Astrocyte of the hippocampus (primary cell): Measurements from ENCODE around the gene EXOC3L1.

Source experiments
- DNase-seq: peaks from one replicate; pipeline ENCODE4 v3.0.0; 2011; ENCODE audit warnings: low read depth, low spot score

EXOC3L1 gene, protein sequence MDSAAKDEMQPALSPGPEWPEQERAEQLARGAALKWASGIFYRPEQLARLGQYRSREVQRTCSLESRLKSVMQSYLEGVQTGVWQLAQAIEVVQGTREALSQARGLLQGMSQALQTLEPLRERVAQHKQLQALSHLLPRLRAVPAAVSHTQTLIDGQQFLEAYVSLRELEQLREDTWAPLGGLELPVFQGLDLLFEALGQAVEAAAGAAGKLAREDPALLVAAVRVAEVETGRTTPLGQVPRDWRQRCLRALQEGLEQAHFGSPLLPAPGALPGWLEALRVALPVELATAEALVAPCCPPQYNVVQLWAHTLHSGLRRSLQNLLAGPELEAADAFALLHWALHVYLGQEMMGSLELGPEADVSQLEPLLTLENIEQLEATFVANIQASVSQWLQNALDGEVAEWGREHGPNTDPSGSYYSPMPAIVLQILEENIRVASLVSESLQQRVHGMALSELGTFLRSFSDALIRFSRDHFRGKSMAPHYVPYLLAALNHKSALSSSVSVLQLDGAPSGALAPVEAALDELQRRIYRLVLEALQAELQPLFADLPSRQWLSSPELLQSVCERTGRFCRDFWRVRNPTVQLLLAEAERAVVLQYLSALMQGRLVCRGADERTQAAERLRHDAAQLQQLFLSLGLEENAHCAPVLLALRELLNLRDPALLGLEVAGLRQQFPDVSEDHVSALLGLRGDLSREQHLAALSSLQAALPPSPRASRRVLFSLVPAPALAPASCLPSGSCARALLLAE

DNA sequence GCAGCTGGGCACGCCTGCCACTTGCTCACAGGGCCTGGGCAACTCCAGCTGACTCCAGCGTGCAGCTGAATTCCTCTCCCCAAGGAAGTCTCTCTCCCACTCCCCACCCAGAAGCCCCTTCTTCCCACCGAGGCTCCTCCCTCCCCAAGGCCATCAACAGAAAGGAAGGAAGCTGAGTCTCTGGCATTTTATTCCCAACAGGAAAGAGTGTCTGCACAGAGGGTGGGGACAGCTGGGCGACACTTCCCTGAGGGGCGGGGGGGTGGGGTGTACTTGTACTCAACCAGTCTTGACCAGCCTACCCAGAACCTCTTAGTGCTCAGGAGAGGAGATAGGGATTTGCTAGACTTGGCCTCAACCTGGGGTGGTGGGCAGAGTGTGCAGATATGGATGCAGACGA is at the start of gene EXOC3L1:
EXOC3L1 (minus strand) TSS at position 96 of the 400 bp plus-strand sequence. CDS start 460 bp downstream, outside the sequence.
- DNase-seq: no peak

DNA sequence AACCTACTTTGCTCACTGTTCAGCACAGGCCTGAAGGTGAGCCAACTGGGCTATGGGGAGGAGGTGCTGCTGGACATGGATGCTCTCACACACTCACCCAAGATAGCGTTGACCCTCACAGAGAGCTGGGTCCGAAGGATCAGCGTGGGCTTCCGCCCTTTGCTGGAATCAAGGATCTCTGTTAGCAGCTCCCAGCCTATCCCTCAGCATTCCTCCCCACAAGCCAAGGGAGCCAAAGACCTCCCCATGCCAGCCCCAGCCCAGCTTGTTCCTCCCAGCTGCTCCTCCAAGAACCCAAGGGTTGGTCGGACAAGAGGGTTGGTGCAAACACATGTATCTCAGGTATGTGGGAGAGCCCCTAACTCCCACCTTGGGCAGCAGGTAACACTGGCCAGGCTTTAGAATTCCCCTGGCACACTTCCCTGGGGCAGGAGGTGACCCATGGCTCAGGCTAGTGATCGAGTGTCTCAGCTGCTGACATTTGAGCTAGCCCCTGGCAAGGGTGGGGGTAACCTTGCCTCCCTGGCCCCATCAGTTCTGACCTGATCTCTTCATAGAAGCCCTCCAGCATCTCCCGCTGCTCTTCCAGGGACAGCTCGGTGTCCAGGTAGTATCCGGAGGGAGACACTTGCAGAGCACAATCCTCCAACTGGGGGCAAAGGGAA is 49.0 kb upstream of the EXOC3L1 start:
- no peak for DNase-seq

DNA sequence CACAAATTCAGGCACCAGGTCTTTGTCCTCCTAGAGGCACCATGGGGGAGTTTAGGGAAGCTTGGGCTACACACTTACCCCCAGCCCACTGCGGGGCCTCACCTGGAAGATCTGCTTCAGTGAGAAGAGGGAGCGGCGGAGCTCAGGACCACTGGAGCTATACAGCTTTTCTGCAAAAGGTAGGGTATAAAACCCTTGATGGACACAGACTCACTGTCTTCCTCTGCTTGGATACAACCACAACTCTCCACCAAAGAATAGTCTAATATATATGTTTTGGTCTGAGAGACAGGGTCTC is 48.3 kb upstream of the EXOC3L1 start:
- DNase-seq: no peak

DNA sequence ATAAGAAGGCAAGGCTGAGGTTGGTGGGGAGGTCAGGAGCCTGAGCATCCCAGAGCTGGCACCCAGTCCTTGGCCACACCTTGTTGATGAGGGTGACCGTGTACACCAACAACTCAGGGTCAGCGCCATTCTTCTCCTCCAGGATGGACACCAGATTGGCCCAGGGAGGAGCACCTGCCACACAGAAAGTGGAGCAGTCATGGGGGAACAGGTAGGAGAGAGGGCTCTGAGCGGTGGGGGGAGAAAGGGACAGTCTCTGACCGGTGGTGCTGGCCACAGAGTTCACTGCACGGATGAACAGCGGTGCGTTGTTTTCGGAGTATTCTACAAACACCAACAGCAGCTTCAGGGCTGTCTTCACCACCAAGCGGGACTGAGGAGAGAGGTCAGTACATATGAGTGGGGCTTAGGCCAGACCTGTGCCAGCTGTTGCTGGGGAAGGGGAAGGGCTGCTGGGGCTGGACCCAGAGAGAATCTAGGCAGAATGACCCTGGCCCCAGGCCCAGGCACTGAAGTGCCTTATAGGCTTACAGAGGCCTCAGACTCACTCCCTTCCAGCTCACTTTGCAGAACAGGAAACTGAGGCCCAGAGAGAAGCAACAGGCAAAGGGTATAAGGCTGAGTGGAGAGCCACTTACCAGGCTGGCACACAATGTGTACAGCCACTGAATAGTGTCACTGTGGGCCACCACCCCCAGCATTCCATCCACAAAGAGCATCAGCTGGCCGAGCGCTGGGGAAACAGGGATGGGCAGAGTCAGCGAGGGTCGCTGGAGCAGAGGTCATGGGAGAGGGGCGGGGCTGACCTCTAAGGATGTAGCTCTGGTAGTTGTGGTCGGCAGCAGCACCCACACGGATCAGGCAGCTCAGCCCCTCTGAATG is 47.7 kb upstream of the EXOC3L1 start:
- DNase-seq: no peak

DNA sequence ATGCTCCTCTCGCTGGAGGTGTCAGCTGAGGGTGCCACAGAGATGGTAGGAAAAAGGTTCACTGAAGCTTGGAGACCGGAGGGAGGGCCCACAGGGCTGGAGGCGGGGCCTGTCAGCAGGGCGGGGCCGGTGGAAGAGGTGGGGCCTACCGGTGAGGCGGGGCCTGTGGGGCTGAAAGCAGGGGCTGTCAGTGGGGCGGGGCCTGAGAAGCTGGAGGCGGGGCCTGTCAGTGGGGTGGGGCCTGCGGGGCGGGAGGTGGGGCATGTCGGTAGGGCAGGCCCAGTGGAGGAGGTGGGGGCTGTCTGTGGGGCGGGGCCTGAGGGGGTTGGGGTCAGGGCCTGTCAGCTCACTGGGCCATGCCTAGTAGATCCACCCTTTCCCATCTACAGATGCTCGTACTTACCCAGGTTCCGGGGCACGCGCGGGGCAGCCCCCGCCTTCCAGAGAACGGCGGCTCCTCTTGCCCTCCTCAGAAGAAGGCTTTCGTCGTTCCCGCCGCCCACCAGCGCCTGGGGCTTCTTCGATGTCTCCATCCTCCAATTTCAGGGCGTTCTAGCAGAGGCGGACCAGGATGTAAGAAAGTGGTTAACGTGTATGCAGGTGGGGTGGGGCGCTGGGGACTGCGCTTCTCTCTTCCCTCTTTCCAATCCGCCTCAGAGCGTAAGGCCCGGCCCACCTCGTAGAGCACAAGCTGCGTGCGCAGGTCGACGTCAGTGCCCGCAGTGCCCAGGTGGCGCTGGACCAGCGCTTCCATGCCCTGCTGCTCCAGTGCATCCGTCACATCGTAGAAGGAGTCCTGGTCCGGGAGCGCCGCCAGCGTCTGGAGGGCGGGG is 46.8 kb upstream of the EXOC3L1 start:
- DNase-seq: peak; percentile 55

DNA sequence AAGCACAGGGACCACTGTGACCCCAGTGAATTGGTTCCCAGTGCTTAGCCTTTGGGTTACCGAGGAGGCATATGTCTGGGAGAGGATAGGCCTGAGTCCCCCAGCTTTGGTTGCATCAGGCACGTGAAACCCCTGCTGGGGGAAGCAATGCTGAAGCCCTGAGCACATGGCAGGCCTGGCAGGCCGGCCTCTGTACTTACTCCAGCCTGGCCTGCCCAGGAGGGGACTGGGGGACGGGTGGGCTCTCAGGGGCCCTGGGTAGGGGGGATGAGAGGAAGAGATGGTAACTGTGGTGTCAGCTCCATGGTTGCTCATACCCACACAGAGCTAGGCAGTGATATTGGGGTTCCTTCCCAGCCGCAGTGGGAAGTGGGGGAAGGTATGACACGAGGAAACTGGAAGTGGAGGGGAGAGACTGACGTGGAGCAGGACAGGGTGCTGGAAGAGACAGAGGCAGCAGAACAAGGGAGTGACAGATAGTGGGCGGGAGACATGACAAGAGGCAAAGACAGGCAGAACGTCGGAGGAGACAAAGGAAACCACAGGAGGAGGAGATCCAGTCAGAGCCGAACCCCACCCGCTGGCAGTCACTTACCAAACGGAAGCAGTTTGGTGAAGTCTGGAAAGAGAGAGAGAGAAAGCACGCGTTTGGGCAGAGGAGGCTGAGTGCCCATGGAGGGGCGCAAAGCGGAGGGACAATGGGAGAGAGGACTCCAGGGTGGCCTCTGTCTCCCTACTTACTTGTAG is 46.1 kb upstream of the EXOC3L1 start:
- DNase-seq: no peak

DNA sequence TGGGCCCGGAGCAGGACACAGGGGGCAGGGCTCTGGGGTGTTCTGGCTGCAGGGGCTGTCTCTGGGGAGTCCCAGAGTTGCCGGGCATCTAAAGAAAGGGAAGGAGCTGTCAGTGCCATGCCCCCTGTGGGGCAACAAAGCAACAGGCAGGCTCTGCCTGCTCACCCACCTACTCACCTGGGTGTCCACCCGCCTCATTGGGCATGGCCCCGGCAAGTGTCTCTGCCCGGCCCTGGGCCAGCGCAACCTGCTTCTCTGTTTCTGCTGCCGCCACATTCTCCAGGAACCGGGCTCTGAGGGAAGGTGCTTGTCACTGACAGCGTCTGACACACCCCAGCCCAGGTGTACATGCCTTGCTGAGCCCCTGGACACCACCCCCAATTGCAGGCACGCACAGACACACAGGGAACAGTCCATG is 44.3 kb upstream of the EXOC3L1 start:
- no peak for DNase-seq

DNA sequence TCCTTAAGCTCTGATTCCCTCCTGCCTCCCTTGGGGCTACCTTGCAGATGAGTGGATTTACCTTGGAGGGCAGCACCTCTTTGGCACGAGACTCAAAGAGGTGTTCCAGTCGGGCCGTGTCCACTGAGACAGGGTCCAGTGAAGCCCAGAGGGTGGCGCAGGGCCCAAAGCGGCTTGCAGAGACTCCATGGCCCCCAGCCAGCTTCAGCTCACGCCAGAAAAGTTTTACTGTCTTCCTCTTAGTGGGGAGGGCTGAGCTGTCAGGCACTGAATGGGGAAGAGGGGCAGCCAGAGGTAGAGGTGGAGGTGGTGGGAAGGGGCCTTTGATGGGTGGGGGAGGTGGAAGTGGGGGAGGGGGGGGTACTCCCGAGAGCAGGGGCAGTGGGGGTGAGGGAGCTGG is 43.7 kb upstream of the EXOC3L1 start:
- DNase-seq: no peak

DNA sequence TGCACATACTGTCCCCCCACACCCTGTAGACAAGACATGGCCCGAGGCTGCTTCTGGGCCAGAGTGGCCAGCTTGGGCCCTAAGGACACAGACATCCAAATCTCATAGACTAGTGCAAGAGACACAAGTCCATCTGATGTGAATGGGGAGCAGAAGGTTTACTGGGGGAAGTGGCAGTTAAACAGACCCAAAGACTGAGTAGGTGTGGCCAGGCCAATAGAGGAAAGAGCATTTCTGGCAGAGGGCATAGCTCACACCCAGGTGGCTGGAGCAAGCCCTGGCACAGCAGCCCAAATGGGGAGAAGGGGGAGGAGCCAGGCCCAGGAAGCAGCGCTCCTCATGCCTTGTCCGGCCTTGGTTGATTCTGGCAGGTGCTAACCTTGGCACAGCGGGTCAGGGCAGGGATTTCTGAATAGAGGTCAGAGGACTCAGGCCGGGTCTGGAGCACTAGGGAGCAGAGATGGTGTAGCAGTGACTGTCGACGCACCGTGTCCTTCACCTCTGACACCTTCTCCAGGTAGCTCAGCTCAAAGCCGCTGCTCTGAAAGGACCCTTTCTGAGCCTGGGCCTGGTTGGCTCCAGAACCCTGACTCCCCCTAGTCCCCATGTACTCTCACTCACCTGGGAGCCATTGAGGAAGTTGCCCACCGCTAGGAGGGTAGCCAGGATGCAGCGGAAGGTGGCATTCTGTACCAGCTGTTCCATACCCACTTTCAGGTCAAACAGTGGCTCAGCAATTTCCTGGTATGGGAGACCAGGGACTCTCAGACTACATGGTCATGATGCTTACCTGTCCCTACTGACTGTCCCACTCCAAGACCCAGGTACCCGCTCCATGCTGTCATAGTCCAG is 41.1 kb upstream of the EXOC3L1 start:
- DNase-seq: no peak

DNA sequence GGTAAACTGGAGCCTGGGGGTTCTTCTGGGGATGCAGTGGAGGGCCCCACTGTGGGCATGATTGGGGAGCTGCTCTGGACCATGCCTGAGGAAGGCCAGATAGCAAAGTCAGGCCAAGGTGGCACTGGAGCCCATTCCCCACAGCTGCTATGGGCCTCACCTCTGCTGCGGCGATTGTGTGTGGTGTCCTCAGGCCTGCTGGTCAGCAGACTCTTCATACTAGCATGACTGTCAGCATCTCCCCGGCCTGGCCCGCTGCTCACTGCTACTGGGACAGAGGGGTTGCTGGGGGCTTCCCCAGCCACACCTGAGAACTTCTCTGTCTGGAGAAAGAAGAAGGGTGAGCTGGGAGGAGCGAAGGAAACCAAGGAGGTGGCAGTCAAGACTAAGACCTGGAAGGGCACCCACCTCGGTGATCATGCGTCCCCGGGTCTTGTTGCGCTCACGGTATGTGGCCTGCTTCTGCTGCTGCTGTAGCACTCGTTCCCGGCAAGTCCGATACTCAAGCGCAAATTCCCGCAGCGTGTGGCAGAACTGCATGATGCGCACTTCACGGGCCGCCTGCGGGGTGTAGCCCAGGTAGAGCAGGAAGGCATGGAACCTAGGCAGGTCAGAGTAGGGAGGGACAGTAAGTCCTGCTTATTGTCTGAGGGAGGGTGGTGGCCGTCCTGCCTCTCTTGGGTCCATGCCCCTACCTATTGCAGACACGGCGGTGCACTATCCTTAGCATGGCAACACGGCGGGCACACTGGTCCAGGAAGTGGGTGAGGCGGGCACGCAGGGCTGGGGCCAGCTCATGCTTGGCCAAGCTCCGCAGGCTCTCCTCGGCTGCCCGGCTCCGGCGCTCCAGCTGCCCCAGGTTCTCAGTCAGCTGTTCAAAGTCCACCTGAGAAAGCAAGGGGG is 40.2 kb upstream of the EXOC3L1 start:
- no peak for DNase-seq

DNA sequence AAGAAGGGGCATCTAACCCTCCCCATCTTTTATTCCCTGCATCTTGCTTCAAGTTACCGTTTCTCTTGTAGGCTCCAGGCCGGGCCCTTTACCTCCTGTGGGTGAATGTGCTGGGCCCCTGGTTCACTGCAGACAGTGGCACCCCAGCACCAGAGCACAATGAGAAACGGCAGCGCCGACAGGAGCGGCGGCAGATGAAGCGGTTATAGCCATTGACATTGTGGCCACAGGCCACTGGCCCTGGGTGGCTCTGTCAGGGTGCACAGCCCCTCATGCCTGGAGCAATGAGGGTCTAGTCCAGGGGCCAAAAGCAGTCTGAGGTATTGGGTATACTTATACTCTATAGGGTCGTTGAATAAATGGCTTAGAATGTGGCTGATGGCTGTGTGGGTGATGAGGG is 39.0 kb upstream of the EXOC3L1 start:
- no peak for DNase-seq

DNA sequence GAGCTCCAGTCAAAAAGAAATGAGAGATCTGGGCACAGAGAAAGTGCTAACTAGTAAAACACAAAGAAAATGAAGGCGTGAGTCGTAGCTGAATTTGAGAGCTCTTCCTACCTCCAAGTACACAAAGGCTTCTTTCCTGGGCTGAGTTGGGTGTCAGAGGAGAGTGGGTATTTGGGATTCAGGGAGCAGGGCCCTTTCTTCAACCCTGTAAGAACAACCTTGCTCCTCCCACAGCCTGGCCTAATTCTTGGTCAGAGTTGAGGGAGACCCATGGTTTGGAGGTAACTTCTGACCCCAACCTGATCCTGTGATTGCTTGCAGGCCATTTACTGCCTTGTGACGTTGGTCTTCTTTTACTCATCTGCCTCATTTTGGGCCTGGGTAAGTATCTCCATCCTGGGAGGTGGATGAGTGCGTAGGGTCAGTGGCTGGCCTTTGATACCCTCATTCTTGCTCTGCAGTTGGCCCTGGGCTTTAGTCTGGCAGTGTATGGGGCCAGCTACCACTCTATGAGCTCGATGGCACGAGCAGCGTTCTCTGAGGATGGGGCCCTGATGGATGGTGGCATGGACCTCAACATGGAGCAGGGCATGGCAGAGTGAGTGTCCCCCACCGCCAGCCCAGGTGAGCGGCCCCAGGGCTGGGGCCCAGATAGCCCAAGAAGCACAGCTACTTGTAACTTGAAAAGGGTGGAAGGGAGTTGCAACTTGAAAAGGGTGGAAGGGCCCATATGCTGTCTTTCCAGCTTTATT is 38.3 kb upstream of the EXOC3L1 start:
- no peak for DNase-seq

DNA sequence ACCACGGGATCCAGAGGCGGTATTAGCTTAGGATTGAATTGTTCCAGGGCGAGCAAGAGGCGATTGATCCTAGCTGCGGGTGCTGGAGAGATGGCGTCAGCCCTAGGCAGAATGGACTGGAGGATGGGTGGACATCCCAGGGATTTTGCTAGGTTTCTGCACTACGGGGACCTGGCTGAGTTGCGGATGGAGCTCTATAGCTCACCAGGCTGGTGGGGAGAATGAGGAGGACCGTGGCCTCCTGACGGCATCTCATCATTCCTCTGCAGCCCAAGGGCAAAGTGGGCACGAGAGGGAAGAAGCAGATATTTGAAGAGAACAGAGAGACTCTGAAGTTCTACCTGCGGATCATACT is 37.6 kb upstream of the EXOC3L1 start:
- DNase-seq: no peak

DNA sequence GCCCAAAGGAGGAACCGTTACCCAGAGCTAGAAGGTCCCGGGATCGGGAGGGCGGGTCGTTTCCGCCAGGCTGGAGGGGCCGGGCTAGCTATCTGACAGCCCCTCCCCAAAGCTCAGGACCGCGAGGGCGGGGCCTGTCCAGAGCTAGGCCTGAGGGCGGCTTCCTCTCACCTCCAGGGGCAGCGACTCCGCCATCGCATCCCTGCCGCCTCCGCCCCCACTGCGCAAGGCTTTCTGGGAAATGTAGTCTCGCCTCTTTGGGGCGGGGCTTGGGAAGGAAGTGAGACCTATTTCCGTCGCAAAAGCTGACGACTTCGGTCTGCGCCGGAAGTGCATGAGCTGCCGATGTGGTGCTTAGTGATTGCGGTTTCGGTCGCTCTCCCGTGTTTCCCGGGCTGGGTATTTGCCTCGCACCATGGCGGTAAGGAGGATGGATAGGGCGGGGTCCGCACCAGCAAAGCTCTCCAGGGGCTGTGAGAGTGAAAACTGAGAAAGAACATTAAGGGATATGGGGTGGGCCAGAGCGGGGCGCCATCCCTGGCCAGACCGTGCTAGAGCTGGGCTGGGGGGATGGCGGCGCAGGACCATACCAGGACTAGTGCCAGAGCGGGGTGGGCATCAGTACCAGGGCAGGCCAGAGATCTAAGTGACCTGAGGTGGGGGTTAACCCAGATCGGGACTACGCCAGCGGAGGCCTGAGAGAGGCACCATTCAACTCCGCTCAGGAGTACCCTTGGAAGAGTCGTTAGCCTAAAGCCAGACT is 37.0 kb upstream of the EXOC3L1 start, which contains the start of gene TMEM208:
TMEM208 (plus strand) TSS at position 327 of the 763 bp plus-strand sequence; CDS start at position 416, 89 bp downstream.
- DNase-seq: peak; percentile 100

DNA sequence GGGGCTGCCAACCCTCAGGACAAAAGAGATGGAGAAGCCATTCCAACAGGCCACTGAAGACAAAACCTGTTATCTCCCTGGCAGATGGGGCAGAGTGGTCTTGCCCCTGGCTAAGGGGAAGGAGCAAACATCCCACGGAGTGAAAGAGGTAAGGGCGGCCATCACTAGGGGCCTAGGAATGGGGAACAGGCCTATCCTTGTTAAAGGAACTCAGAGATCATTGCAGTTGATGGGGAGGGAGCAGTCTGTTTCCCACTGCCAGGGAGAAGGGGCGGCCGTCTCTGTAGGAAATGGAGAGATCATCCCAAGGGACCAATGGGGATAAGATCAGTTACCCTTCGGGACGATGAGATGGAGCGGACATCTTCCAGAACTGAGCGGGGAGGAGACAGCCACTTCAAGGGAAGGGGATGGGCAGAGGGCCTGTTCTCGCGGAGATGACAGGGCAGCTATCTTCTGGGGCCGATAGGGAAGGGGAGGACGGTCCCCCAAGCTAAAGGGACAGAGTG is 36.4 kb upstream of the EXOC3L1 start:
- DNase-seq: no peak

DNA sequence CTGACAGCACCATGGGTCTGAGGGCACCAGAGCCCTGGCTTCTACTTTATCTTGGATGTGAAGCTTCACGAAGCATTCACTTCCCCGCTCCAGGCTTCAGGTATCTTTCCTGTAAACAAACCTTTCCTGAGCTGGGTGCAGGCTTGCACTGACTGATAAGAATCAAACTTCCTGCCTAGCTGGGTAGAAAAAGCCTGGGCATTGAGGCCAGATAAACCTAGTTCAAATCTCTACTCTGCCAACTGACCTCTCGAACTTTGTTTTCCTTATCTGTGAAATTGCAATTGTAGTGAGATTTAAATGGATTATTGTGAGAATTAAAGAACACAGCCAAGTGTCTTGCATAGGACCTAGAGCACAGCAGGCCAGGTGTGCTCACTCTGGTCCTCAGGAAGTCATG is 34.1 kb upstream of the EXOC3L1 start:
- DNase-seq: no peak
